Endothelial cell of umbilical vein (primary cell): Measurements from ENCODE around the gene SLC2A11. TPM values are rescaled to one million over a fixed set of nuclear protein-coding genes. Genes with fewer than 3 reads are reported as not detected.

ENCODE experiments used
- BruUV-seq: library from RNA; stranded (reverse); fragments of 400-500 nt; replicated peaks from 2 replicates; lab custom pipeline; 2021; lab: Mats Ljungman, UMichigan
- CTCF ChIA-PET: fragments of 300-600, 350-600 bp; sonication (Branson Sonifier 250); formaldehyde crosslinking; loops from one replicate; lab custom pipeline; 2021; ENCODE audit warnings: antibody characterized with exemption, inconsistent platforms; lab: Charles Lee
- POLR2A ChIA-PET: fragments of 300-600, 350-600 bp; sonication (Branson Sonifier 250); formaldehyde crosslinking; loops from one replicate; lab custom pipeline; 2021; ENCODE audit warnings: antibody characterized with exemption, inconsistent platforms; lab: Charles Lee
- DNase-seq: peaks from one replicate; pipeline ENCODE4 v3.0.0-alpha.2; 2011; ENCODE audit warnings: low read depth, low spot score
- FAIRE-seq: peaks from 2 replicates; lab custom pipeline; 2011; peaks lifted over from hg19 to GRCh38; lab: Jason Lieb, UNC
- H2AFZ ChIP-seq: 2 replicates; pipeline ENCODE4 v1.6.0; 2012; ENCODE audit warnings: low read depth, low read length, control low read depth, inconsistent platforms
- H3K27ac ChIP-seq: 2 replicates; pipeline ENCODE4 v1.5.1; 2011; ENCODE audit warnings: low read depth, mild to moderate bottlenecking, control low read depth, low read length, moderate library complexity; ENCODE audit not compliant: insufficient read depth
- H3K27me3 ChIP-seq, 2 experiments: 2 replicates each; pipeline versions ENCODE4 v1.6.0 to v1.6.1; 2011; ENCODE audit warnings: low read length in 2 of 2, mixed read lengths in 1 of 2; ENCODE audit not compliant: control insufficient read depth in 2 of 2, insufficient read depth in 2 of 2
- H3K36me3 ChIP-seq, 2 experiments: 2 replicates in 1 of 2; 3 replicates in 1 of 2; pipeline ENCODE4 v1.5.1; 2011; ENCODE audit warnings: low read length in 2 of 2, mild to moderate bottlenecking in 1 of 2, moderate library complexity in 1 of 2; ENCODE audit not compliant: control insufficient read depth in 2 of 2, insufficient read depth in 2 of 2; ENCODE audit errors: extremely low read depth in 1 of 2
- H3K4me1 ChIP-seq: 3 replicates; pipeline ENCODE4 v1.5.1; 2011; ENCODE audit warnings: mild to moderate bottlenecking, low read length; ENCODE audit not compliant: control insufficient read depth, insufficient read depth; ENCODE audit errors: extremely low read depth
- H3K4me2 ChIP-seq: 2 replicates; pipeline ENCODE4 v1.6.1; 2011; ENCODE audit warnings: low read length, control low read depth, mixed read lengths; ENCODE audit not compliant: insufficient read depth
- H3K4me3 ChIP-seq, 3 experiments: fragments of 200-600 bp in 1 of 3; sonication (generic), shearing (Covaris generic) in 1 of 3; replicated peaks in 1 of 3; 2 replicates each; pipeline ENCODE4 v1.5.1; 2011 to 2016; ENCODE audit warnings: control low read depth in 3 of 3, low read length in 3 of 3, mild to moderate bottlenecking in 2 of 3, inconsistent platforms in 1 of 3, low read depth in 1 of 3, moderate library complexity in 1 of 3; ENCODE audit not compliant: insufficient read depth in 1 of 3
- H3K79me2 ChIP-seq: 2 replicates; pipeline ENCODE4 v1.6.0; 2012; ENCODE audit warnings: low read length, inconsistent platforms; ENCODE audit not compliant: control insufficient read depth, insufficient read depth
- H3K9ac ChIP-seq: replicated peaks from 2 replicates; pipeline ENCODE3; 2011; ENCODE audit warnings: low read length, control low read depth; ENCODE audit not compliant: insufficient read depth; ENCODE audit errors: extremely low read depth
- H3K9me1 ChIP-seq: replicated peaks from 3 replicates; pipeline ENCODE4 v1.6.0; 2011; ENCODE audit warnings: mild to moderate bottlenecking, low read length; ENCODE audit not compliant: control insufficient read depth, insufficient read depth; ENCODE audit errors: extremely low read depth
- H3K9me3 ChIP-seq: replicated peaks from 2 replicates; pipeline ENCODE4 v1.5.1; 2012; ENCODE audit warnings: low read length, inconsistent platforms; ENCODE audit not compliant: control insufficient read depth, insufficient read depth
- H4K20me1 ChIP-seq: replicated peaks from 2 replicates; pipeline ENCODE3; 2011; ENCODE audit warnings: mild to moderate bottlenecking, low read length; ENCODE audit not compliant: control insufficient read depth, insufficient read depth; ENCODE audit errors: extremely low read depth
- CTCF ChIP-seq, 2 donors: IDR thresholded peaks; 1 replicate in 1 of 2; 2 replicates in 1 of 2; pipeline ENCODE4 v1.5.1; 2011; ENCODE audit warnings: low read length in 2 of 2, mild to moderate bottlenecking in 2 of 2, moderate library complexity in 2 of 2, control low read depth in 1 of 2, inconsistent platforms in 1 of 2, low read depth in 1 of 2; ENCODE audit not compliant: insufficient read depth in 1 of 2; ENCODE audit errors: extremely low read depth in 1 of 2
- EZH2 ChIP-seq: IDR thresholded peaks from 2 replicates; pipeline ENCODE4 v1.6.1; 2012; ENCODE audit warnings: borderline replicate concordance, low read depth, mild to moderate bottlenecking, moderate library complexity, low read length, inconsistent platforms; ENCODE audit not compliant: severe bottlenecking
- GATA2 ChIP-seq: IDR thresholded peaks from 2 replicates; pipeline ENCODE4 v1.7.0; 2011; ENCODE audit warnings: low read depth, mild to moderate bottlenecking, moderate library complexity, mixed read lengths, low read length; ENCODE audit not compliant: insufficient read length, insufficient read depth
- MAX ChIP-seq: IDR thresholded peaks from 2 replicates; pipeline ENCODE4 v1.6.1; 2011; ENCODE audit not compliant: insufficient read depth, insufficient read length
- MYC ChIP-seq: IDR thresholded peaks from one replicate; pipeline ENCODE4 v1.6.1; 2011; ENCODE audit warnings: mild to moderate bottlenecking, low read depth, low read length
- POLR2A ChIP-seq: IDR thresholded peaks from 2 replicates; pipeline ENCODE4 v1.6.1; 2012; ENCODE audit warnings: low read depth, mild to moderate bottlenecking, control low read depth, low read length
- POLR2AphosphoS5 ChIP-seq: IDR thresholded peaks from 2 replicates; pipeline ENCODE4 v1.6.1; 2012; ENCODE audit warnings: low read depth, mild to moderate bottlenecking, control low read depth, low read length, moderate library complexity; ENCODE audit not compliant: insufficient read depth
- dilution Hi-C: fragments of 300-500 bp; cut with MboI; formaldehyde crosslinking; loops from one replicate; pipeline ENCODE4 v1.15.0; 2019; ENCODE audit warnings: low sequenced_read_pairs; ENCODE audit not compliant: extremely low pct_ligation_motif_present
- intact Hi-C: fragments of 100-400 bp; cut with micrococcal nuclease; formaldehyde crosslinking; loops from one replicate; pipeline ENCODE4 v1.10.0; 2022
- polyA plus RNA-seq, 4 experiments: library from polyadenylated mRNA; depleted of rRNA in 3 of 4; stranded (reverse) in 3 of 4; unstranded in 1 of 4; fragments of >200 nt; gene quantifications; 2 replicates each; pipeline versions ENCODE4 v1.2.1 to v1.2.3, GENCODE V29; 2011 to 2012; ENCODE audit warnings: missing spikeins in 1 of 4
- total RNA-seq: library from RNA; stranded (reverse); gene quantifications from 2 replicates; pipeline ENCODE4 v1.2.3, GENCODE V29; 2021

Gene SLC2A11
- total and polyA plus RNA-seq, 2 donors (not counting 3 experiments of a cell fraction or from before 2014, with no cell fraction given) = 4.2 to 4.6 TPM

GRCh38 chr22:23837911-23838680 is 19.6 kb upstream of the SLC2A11 start:
- Histone ChIP-seq H3K9me1 (no peaks in the 10 kb centered on the region), H3K27ac (no peak overlapping the region), H3K4me2 (peak overlapping the region; percentile 23), H2AFZ (no peak overlapping the region), H3K36me3 (peaks cover 8 to 21% of the 10 kb centered on the region in 2 experiments), H3K79me2 (no peaks in the 10 kb centered on the region), H4K20me1 (no peaks in the 10 kb centered on the region), H3K27me3 (peaks cover 0 to 2% of the 10 kb centered on the region in 2 experiments), H3K4me3 (peak overlapping the region in 1 of 3 experiments; percentile 40), H3K4me1 (peaks cover 2% of the 10 kb centered on the region), H3K9ac (no peak overlapping the region), H3K9me3 (no peaks in the 10 kb centered on the region)
- DNase-seq = no peak
- ChIA-PET POLR2A (no interaction called here), CTCF (interaction anchor here (0.7 to 2.8 kb wide), 3 partner anchors 11 to 67 kb away, joined by 3 to 16 read pairs (median 7); no protein-coding TSS in a partner anchor)
- BruUV-seq = no TSS peak
- TF ChIP-seq POLR2A (no peak), CTCF (IDR thresholded peaks at IDR 0.05; ENCODE audit: extremely low read depth in 1 of 2, insufficient read depth in 1 of 2, low read depth in 1 of 2, low read length in 2 of 2) (no peak), MAX (no peak), POLR2AphosphoS5 (no peak), GATA2 (no peak), MYC (no peak), EZH2 (no peak)
- intact Hi-C loops (loop anchor here (5.0 kb wide), 1 partner anchor 51 kb away; the partner anchor contains the start of gene SMARCB1), dilution Hi-C loops (no loop called here)
- no peak for FAIRE-seq
